Peyer's patch (tissue), 4 donors: ENCODE results near the gene IRS2.

ENCODE experiments used
- CTCF ChIP-seq, 6 experiments: fragments of 450-650 bp in 4 of 6; fragments of 200-600 bp in 2 of 6; sonication (generic) in 1 of 6; IDR thresholded peaks; one replicate each; pipeline ENCODE4 v1.5.1; 2017 to 2019; ENCODE audit warnings: antibody characterized with exemption in 6 of 6, mild to moderate bottlenecking in 3 of 6, moderate library complexity in 1 of 6
- POLR2A ChIP-seq, 2 donors: fragments of 450-650 bp; IDR thresholded peaks; one replicate each; pipeline ENCODE4 v1.5.1; 2017; ENCODE audit warnings: antibody characterized with exemption in 2 of 2, mild to moderate bottlenecking in 2 of 2, moderate library complexity in 2 of 2

DNA sequence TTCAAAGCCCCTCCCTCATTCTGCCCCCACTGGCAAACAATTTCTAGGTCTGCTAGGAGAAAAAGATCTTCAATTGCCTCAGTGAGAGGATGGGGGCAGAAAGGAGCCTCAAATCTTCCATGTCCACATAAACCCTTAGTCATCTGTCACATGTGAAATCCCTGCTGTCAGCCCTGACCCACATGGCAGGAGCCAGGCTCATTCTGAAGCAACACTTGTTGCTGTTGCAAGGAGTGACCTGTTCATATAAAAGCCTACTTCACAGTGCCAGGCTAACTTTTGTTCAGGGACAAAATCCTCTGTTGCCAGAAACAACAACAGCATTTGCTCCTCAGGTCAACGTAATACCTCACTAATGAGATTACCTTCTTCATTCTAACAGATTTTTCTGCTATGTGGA lies 70.5 kb downstream of the IRS2 start:
- no peak for TF ChIP-seq POLR2A (IDR thresholded peaks at IDR 0.05)
- TF ChIP-seq CTCF (IDR thresholded peaks at IDR 0.05), result no peak
